Measurements from ENCODE around the gene SELENOF. TPM values are rescaled to one million over a fixed set of nuclear protein-coding genes. Genes with fewer than 3 reads are reported as not detected.
"Not testable (repeated sequence)": the region's sequence is repeated elsewhere in the genome, so short reads cannot be mapped to it uniquely, and the experiment has no call there.

The SELENOF gene
- total RNA-seq, 1 donor = 56.8 TPM

DNA sequence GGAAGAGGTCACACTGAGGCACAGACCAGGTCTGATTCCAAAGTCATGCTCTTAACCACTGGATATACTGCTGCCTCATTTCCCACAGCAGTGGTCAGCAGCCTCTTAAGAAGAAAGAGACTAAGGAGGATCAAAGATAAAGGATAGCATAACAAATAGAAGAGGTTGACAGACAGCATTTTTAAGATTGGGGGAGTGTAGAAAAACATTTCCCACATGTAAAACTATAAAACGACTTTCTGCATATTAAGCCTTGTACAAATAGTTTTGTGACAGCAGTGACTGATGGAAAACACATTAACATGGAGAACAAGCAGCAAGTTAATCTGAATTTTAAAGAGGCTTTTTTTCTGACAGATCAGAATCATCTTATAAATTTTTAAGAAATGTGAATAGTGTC lies 92.0 kb downstream of the SELENOF start:
- no peak for DNase-seq (ENCODE audit: low read depth in 2 of 3, low spot score in 2 of 3)

DNA sequence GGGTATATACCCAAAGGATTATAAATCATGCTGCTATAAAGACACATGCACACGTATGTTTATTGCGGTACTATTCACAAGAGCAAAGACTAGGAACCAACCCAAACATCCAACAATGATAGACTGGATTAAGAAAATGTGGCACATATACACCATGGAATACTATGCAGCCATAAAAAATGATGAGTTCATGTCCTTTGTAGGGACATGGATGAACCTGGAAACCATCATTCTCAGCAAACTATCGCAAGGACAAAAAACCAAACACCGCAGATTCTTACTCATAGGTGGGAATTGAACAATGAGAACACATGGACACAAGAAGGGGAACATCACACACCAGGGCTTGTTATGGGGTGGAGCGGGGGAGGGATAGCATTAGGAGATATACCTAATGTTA lies 94.0 kb downstream of the SELENOF start:
- DNase-seq (ENCODE audit: low read depth in 2 of 3, low spot score in 2 of 3) = not testable (repeated sequence)

GRCh38 chr1:86817246-86817826 lies 96.6 kb downstream of the SELENOF start:
- DNase-seq (ENCODE audit: low read depth in 2 of 3, low spot score in 2 of 3) = not testable (repeated sequence)

GRCh38 chr1:86814118-86814517 lies 99.8 kb downstream of the SELENOF start:
- DNase-seq (ENCODE audit: low read depth in 2 of 3, low spot score in 2 of 3) = not testable (repeated sequence)

Other genes with a start within 250 kb of the SELENOF start
- 16.7 TPM for gene SH3GLB1, start 209.6 kb downstream of the SELENOF start, total RNA-seq
- 6.2 TPM for gene HS2ST1, start 509 bp upstream of the SELENOF start, total RNA-seq

All from hematopoietic multipotent progenitor cell (in vitro differentiated cells).